Transverse colon (tissue), 4 donors: ENCODE measurements around the gene PVRIG.
"Not testable (repeated sequence)": the region's sequence is repeated elsewhere in the genome, so short reads cannot be mapped to it uniquely, and the experiment has no call there.

Experiments
- CTCF ChIP-seq, 5 experiments: fragments of 200-600 bp in 3 of 5; fragments of 450-650 bp in 2 of 5; sonication (generic) in 3 of 5; IDR thresholded peaks; 1 replicate in 2 of 5; 2 replicates in 3 of 5; pipeline ENCODE4 v1.5.1; 2016 to 2017; ENCODE audit warnings: antibody characterized with exemption in 5 of 5, inconsistent platforms in 3 of 5, mild to moderate bottlenecking in 2 of 5, moderate library complexity in 1 of 5
- EP300 ChIP-seq: sonication (generic); formaldehyde crosslinking; IDR thresholded peaks from one replicate; pipeline ENCODE4 v1.6.1; 2017; ENCODE audit warnings: antibody characterized with exemption, low read depth
- POLR2A ChIP-seq: fragments of 450-650 bp; IDR thresholded peaks from one replicate; pipeline ENCODE4 v1.6.1; 2016; ENCODE audit warnings: antibody characterized with exemption, mild to moderate bottlenecking, moderate library complexity
- POLR2AphosphoS5 ChIP-seq, 3 donors: sonication (generic); formaldehyde crosslinking; IDR thresholded peaks; one replicate each; pipeline ENCODE4 v1.6.1; 2016; ENCODE audit warnings: antibody characterized with exemption in 3 of 3

DNA sequence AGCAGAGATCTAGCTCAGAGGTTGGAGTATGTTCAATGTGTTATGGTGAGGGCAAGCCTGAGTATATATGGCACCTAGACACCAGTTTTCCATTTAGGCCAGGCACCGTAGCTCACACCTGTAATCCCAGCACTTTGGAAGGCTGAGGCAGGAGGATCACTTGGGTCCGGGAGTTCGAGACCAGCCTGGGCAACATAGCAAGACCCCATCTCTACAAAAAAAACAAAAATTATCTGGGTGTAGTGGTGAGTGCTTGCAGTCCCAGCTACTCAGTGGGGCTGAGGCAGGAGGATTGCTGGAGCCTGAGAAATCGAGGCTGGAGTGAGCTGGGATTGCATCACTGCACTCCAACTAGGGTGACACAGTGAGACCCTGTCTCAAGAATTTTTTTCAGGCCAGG, 43.1 kb downstream of the PVRIG start:
- TF ChIP-seq POLR2A; CTCF (IDR thresholded peaks at IDR 0.05); POLR2AphosphoS5 (IDR thresholded peaks at IDR 0.05); EP300: not testable (repeated sequence)
